NCI-H524 treated with DMSO at 0.1 percent for 48 hours (cell line): Measurements from ENCODE around the gene TRIM38.
A peak's percentile ranks its signal among the peaks of the same experiment; 100 is the strongest.
"Not testable (repeated sequence)": the region's sequence is repeated elsewhere in the genome, so short reads cannot be mapped to it uniquely, and the experiment has no call there.

ENCODE experiments used
- DNase-seq: peaks from one replicate; lab custom pipeline; 2025; lab: John Stamatoyannopoulos, UW

TRIM38 gene

GRCh38 chr6:25972128-25972527, 9.5 kb downstream of the TRIM38 start:
- DNase-seq: no peak

GRCh38 chr6:25972902-25973301, 10.3 kb downstream of the TRIM38 start:
- no peak for DNase-seq

- no peak for DNase-seq
Measured at GRCh38 chr6:25973923-25974555, 11.4 kb downstream of the TRIM38 start.

- no peak for DNase-seq
Measured at GRCh38 chr6:25975923-25976560, 13.4 kb downstream of the TRIM38 start.

- DNase-seq: no peak
Measured at GRCh38 chr6:25980935-25981334, 18.3 kb downstream of the TRIM38 start.

GRCh38 chr6:25981568-25982263, 19.1 kb downstream of the TRIM38 start:
- no peak for DNase-seq

GRCh38 chr6:25984265-25984664, 21.7 kb downstream of the TRIM38 start:
- no peak for DNase-seq

- DNase-seq: no peak
Measured at GRCh38 chr6:25987845-25988244, 25.2 kb downstream of the TRIM38 start.

GRCh38 chr6:25990172-25990873, 27.7 kb downstream of the TRIM38 start:
- no peak for DNase-seq

GRCh38 chr6:25991785-25992412, 29.3 kb downstream of the TRIM38 start:
- DNase-seq: peak; percentile 9

- peak; percentile 43 for DNase-seq
Measured at GRCh38 chr6:25992413-25993340, 30.1 kb downstream of the TRIM38 start.

- DNase-seq: not testable (repeated sequence)
Measured at GRCh38 chr6:25993341-25993684, 30.7 kb downstream of the TRIM38 start.

GRCh38 chr6:25995507-25995906, 32.9 kb downstream of the TRIM38 start:
- DNase-seq: no peak

GRCh38 chr6:25997921-25998320, 35.3 kb downstream of the TRIM38 start:
- no peak for DNase-seq

GRCh38 chr6:25998379-25998778, 35.8 kb downstream of the TRIM38 start:
- DNase-seq: no peak

- DNase-seq: peak; percentile 80
Measured at GRCh38 chr6:25999225-25999624, 36.6 kb downstream of the TRIM38 start.

- no peak for DNase-seq
Measured at GRCh38 chr6:26000366-26001144, 38.0 kb downstream of the TRIM38 start.

GRCh38 chr6:26003102-26003694, 40.6 kb downstream of the TRIM38 start:
- no peak for DNase-seq

GRCh38 chr6:26006086-26006939, 43.7 kb downstream of the TRIM38 start:
- DNase-seq: no peak
